Measurements from ENCODE around the gene TFEB. TPM values are rescaled to one million over a fixed set of nuclear protein-coding genes. Genes with fewer than 3 reads are reported as not detected.

TFEB gene
- total RNA-seq, 4 donors from 2014 or later = 17.6 to 47.9 (median 22.9) TPM

GRCh38 chr6:41774841-41775240 is 39.4 kb upstream of the TFEB start:
- Histone ChIP-seq H3K27me3 (no peaks in the 10 kb centered on the region), H3K4me1 (peaks cover 0 to 7% (median 0%) of the 10 kb centered on the region in 4 donors), H3K27ac (no peak overlapping the region), H3K36me3 (peaks cover 0 to 62% (median 0%) of the 10 kb centered on the region in 3 donors), H3K4me3 (no peak overlapping the region), H3K9me3 (no peaks in the 10 kb centered on the region)
- DNase-seq = no peak
- TF ChIP-seq CTCF (IDR thresholded peaks at IDR 0.05) (no peak), POLR2A (IDR thresholded peaks at IDR 0.05) (no peak)

- Histone ChIP-seq H3K4me1 (no peaks in the 10 kb centered on the region), H3K36me3 (peaks cover 0 to 57% (median 0%) of the 10 kb centered on the region in 3 donors), H3K4me3 (no peak overlapping the region), H3K9me3 (no peaks in the 10 kb centered on the region), H3K27me3 (no peaks in the 10 kb centered on the region), H3K27ac (no peak overlapping the region)
- DNase-seq = no peak
- TF ChIP-seq CTCF (IDR thresholded peaks at IDR 0.05) (no peak), POLR2A (IDR thresholded peaks at IDR 0.05) (no peak)
These were observed 35.9 kb upstream of the TFEB start for GRCh38 chr6:41771058-41771983.

- no peak for DNase-seq
- no peaks in the 10 kb centered on the region for H3K27me3 ChIP-seq
These were observed 35.1 kb upstream of the TFEB start for GRCh38 chr6:41770381-41771057.

DNA sequence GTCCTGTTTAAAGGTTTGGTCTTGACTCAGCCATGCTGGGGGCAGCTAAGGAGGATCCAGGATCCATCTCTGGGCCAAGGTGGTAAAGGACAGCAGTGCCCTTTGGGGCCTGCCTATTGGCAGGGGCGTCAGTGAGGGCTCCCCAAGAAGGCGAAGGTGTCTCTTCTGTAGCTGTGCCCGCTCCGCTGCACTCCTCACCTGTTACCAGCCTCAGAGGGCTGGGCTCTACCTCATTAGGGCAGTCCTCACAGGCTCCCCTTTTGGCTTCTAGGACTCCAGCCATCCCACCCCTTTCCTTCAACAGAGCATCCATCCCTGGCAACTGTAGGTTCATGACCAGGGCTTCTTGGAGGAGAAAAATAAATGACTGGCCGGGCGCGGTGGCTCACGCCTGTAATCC is 34.0 kb upstream of the TFEB start:
- no peak for DNase-seq
- H3K36me3 ChIP-seq = peaks cover 0 to 43% (median 0%) of the 10 kb centered on the region in 3 donors

More at GRCh38 chr6:41770381-41771057, 35.1 kb upstream of the TFEB start:
- Histone ChIP-seq H3K4me1 (no peaks in the 10 kb centered on the region), H3K36me3 (peaks cover 0 to 54% (median 0%) of the 10 kb centered on the region in 3 donors), H3K27ac (no peak overlapping the region), H3K4me3 (no peak overlapping the region), H3K9me3 (no peaks in the 10 kb centered on the region)
- TF ChIP-seq CTCF (IDR thresholded peaks at IDR 0.05) = no peak
- TF ChIP-seq POLR2A (IDR thresholded peaks at IDR 0.05) = no peak

More for the DNA sequence above, 34.0 kb upstream of the TFEB start:
- H3K27me3 ChIP-seq = no peaks in the 10 kb centered on the region
- no peak overlapping the region for H3K27ac ChIP-seq
- no peaks in the 10 kb centered on the region for H3K9me3 ChIP-seq
- TF ChIP-seq POLR2A (IDR thresholded peaks at IDR 0.05) (no peak), CTCF (IDR thresholded peaks at IDR 0.05) (no peak)
- no peak overlapping the region for H3K4me3 ChIP-seq
- no peaks in the 10 kb centered on the region for H3K4me1 ChIP-seq

Measured in Peyer's patch (tissue), 4 donors.